HEK293T (cell line): ENCODE data around the gene DDX10.

Experiments
- BHLHE40 ChIP-seq: fragments of 450-650 bp; IDR thresholded peaks from 2 replicates; pipeline ENCODE4 v1.6.1; 2016; ENCODE audit warnings: mild to moderate bottlenecking, moderate library complexity, borderline replicate concordance
- FOXM1 ChIP-seq: fragments of 450-650 bp; IDR thresholded peaks from 2 replicates; pipeline ENCODE4 v1.6.1; 2017; ENCODE audit warnings: mild to moderate bottlenecking, borderline replicate concordance
- HDGF ChIP-seq: fragments of 450-650 bp; IDR thresholded peaks from 2 replicates; pipeline ENCODE4 v1.6.1; 2017; ENCODE audit warnings: antibody characterized with exemption, borderline replicate concordance
- LEF1 ChIP-seq: fragments of 450-650 bp; IDR thresholded peaks from 2 replicates; pipeline ENCODE4 v1.6.1; 2017; ENCODE audit warnings: mild to moderate bottlenecking, borderline replicate concordance
- SP1 ChIP-seq: fragments of 450-650 bp; IDR thresholded peaks from 2 replicates; pipeline ENCODE4 v1.6.1; 2017
- TARDBP ChIP-seq: fragments of 450-650 bp; IDR thresholded peaks from 2 replicates; pipeline ENCODE4 v1.6.1; 2016
- ZNF384 ChIP-seq: fragments of 450-650 bp; IDR thresholded peaks from 2 replicates; pipeline ENCODE4 v1.6.1; 2016

GRCh38 chr11:108865406-108865805 lies 200.5 kb downstream of the DDX10 start:
- no peak for TF ChIP-seq LEF1
- no peak for TF ChIP-seq ZNF384
- no peak for TF ChIP-seq FOXM1
- no peak for TF ChIP-seq SP1
- no peak for TF ChIP-seq TARDBP
- TF ChIP-seq BHLHE40: no peak
- TF ChIP-seq HDGF: no peak
